GM21737 (cell line): Measurements from ENCODE around the gene LINGO3.

ENCODE experiments used
- ATAC-seq: cut with Tn5 transposase; IDR thresholded peaks from one replicate; pipeline ENCODE4 v1.9.1; 2021; ENCODE audit warnings: mild to moderate bottlenecking, moderate library complexity; ENCODE audit not compliant: unreplicated experiment

LINGO3 gene

DNA sequence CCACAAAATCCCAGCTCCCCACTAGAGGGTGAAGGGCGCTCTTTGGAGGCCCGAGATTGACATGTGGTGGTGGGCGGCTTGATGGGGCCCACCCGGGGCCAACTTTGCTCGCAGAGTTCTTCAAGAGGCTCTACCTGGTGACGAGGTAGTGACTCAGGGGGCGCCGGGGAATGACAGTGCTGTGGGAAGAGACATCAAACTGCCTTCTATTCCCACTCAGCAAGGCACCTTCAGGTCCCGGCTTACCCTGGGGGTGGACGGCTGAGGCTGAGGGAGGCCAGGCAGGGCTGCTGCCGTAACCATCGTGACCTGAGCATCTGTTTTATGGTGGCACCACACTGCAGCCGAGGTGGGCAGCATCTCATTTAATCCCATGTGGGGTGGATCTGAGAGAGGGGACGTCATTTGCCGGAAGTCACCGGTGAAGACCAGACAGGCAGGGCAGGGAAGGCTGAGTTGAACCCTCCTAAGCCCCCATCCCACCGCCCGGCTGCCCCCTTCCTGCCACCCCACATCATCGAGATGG lies 1.6 kb downstream of the LINGO3 start:
- no peak for ATAC-seq

DNA sequence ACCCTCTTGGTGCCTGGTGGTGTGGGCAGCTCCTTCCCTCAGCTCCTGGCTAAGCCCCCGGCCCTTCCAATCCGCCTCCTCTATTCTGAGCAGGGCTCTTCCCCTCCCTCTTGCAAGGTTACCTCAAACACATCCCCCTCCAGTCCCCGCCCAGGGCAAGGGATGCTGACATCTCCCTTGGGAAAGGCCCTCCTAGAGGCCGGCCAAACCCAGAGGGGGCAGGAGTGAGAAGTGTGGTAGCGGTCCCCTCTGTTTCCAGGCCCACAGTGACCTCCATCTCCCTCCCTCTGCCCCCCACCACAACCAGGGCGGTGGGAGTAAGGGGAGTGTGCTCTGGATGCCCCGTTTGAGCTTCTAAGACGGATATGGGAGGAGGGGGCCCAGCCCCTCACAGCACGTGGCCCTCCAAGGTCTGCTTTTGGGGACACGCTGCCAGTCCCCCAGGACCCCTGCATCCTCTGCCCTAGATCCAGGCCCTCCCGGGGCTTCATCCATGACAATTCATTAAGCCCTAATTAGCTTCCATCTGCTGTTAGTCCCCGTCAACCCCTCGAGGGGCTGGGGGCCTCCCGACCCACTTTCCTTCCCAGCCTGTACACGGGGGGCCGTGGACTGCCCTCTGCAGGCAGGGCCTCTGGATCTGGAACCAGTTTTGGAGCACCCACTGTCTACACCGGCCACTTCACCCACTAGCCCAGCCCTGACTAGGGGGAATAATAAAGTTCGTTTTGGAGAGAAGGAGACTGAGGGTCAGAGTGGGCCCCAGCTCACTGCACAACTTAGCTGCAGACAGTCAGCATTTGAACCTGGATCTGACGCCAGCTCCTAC lies 2.3 kb downstream of the LINGO3 start:
- ATAC-seq, result no peak

DNA sequence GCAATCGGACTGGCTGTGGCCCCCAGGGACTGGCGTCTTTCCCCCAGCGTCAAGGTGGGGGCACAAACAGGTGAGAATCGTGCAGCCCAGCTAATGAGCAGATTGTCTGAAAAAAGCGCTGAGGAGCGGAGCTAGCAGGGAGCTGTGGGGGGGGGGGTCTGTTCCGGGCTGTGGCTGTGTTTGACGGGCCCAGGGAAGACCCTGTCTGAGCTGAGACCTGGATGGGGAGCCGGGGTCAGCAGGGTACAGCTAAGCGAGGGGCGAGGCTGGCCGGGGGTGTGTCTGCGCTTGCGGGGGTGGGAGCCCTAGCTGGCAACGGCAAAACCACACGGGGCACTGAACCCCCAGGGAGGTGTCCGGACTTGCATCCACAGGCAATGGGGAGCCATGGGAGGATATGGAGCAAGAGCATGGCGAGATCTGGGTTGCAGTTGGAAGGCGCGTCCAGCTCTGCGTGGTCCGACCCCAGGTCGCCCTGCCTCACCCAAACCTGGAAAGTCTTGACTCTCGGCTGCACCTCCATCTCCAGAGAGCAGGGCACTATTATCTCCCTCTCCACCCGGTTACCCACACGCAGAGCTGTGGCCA lies 4.6 kb downstream of the LINGO3 start:
- no peak for ATAC-seq

DNA sequence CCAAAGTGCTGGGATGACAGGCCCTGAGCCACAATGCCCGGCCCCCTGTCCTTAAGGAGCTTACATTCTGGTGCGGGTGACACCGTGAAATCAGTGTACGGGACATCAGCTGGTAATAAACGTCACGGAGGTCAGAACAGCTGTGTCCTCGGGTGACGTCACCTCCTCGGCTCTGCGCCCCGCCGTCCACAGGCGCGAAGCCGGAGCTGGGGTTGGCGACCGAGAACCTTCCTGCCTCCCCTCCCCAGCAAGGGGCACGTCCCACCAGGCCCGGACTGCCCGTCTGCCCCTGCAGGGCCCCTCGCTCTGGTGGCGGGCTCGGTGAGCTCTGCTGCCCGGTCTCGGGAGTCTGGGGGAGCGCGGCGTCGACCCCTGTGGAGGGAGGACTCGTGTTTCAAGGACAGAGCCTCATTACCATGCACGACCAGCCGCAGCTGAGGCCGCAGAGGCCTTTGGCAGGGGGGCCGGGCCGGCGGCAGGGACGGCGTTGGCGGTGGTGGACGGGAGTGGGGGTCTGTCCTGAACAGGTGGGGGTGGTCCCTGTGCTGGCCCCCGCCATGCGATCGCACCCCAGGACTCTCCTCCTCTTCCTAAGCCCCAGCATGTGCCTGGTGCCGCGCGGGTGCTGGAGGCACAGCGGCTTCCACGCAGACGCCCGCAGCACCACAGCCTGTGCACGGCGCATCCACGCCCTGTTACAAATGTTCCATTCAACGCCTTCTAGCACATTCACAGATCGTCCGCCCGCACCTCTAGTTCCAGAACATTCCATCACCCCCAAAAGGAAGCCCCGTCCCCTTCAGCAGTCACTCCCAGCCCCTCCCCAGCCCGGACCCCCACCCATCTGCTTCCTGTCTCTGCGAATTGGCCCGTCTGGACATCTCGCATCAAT lies 5.4 kb downstream of the LINGO3 start:
- ATAC-seq, result no peak

DNA sequence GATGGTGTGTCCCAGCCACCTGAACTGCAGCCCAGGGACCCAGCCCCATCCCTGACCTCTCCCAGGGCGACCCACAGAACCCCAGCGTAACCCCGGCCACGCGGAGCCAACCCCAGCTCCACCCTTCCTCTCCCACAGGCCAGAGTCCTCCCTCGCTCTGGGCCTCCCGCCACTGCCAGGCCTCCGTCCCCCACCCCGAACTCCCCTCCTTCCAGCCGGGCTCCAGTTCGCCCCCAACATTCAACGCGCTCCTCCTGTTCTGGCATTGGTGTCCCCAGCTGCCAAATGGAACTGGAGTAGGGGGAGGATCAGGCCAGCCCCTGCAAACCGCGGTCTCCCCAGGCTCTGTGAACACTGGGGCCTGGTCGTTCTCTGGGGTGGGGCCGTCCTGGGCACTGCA lies 7.4 kb downstream of the LINGO3 start:
- ATAC-seq, result no peak

DNA sequence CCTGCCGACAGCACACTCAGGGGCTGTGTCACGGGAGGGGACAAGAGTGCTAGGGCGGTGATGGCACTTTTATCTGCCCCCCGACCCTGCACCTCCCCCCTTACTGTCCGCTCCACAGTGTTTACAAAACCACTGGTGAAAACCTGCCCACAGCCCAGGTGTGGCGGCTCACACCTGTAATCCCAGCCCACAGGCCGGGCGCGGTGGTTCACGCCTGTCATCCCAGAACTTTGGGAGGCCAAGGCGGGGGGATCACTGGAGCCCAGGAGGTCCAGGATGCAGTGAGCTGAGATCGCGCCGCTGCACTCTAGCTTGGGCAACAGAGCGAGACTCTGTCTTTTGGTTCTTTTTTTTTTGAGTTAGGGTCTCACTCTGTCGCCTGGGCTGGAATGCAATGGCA lies 11.8 kb downstream of the LINGO3 start:
- ATAC-seq, result no peak

DNA sequence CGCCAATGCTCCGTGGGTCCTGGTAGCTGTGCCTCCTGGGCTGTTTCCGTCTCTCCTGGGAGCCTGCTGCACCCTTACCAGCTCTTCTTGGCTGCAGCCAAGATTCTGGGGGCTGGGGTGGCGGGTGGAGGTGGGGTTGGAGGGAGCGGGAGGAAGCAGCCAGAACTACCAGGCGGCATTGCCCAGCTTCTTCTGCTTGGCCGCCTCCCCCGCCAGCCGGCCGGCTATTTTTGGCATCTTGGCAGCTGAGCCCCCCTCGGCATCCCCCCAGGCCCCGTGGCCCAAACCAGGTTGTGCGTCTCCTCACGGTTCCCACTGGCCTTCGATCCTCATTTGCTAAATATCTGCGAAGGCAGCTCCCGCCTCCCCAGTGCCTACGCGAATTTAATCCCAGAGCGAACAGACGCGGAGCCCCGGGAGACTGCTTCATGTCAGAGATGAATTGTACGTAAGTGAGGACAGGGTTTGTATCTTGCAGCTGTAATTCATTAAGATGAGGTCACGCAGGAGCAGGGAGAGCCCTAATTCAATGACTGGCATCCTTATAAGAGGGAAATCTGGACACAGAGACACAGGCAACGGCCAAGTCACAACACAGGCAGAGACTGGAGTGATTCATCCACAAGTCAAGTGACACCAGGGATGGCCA lies 13.1 kb downstream of the LINGO3 start:
- ATAC-seq, result no peak

DNA sequence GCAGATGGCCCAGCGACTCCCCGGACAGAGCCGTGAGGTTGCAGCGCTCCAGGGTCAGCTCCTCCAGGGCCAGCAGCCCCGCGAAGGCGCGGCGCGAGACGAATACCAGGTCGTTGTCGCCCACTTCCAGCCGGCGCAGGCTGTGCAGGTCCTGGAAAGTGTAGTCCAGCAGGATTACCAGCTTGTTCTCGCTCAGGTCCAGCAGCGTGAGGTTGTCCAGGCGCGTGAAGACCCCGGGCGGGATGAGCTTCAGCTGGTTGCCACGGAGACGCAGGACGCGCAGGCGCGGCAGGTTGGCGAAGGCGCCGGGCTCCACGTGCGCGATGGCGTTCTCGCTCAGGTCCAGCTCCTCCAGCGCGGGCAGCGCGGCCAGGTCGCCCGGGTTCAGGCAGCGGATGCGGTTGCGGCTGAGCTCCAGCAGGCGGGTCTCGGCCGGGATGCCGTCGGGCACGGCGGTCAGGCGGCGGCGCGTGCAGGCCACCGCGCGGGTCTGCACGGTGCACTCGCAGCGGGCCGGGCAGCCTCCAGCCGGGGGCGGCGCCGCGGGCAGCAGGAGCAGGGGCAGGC lies 16.7 kb downstream of the LINGO3 start:
- no peak for ATAC-seq

DNA sequence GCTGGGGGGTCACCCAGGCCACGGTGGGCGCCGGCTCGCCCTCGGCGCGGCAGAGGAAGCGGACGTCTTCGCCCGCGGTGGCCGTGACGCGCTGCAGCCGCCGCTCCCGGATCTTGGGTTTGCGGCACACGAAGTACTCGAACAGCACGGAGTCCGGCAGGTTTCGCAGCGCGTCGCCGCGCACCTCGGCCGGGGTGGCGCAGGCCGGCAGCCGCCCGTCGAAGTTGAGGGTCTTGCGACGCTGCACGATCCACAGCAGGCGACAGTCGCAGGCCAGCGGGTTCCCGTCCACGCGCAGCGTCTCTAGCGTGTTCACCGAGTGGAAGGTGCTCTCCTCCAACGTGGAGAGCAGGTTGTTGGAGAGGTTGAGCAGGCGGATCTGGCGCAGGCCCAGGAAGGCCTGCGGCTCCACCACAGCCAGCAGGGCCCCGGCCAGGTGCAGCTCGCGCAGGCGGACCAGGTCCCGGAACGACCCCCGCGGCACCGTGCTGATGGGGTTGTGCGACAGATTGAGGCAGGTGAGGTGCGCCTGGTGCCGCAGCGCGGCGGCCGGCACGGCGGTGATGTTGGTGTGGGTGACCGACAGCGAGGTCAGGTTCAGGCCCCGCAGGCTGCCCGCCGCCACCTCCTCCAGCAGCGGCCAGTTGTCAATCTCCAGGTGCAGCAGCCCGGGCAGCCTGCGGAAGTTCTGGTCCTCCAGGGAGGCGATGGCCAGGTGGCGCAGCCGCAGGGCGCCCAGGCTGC lies 17.3 kb downstream of the LINGO3 start:
- no peak for ATAC-seq

DNA sequence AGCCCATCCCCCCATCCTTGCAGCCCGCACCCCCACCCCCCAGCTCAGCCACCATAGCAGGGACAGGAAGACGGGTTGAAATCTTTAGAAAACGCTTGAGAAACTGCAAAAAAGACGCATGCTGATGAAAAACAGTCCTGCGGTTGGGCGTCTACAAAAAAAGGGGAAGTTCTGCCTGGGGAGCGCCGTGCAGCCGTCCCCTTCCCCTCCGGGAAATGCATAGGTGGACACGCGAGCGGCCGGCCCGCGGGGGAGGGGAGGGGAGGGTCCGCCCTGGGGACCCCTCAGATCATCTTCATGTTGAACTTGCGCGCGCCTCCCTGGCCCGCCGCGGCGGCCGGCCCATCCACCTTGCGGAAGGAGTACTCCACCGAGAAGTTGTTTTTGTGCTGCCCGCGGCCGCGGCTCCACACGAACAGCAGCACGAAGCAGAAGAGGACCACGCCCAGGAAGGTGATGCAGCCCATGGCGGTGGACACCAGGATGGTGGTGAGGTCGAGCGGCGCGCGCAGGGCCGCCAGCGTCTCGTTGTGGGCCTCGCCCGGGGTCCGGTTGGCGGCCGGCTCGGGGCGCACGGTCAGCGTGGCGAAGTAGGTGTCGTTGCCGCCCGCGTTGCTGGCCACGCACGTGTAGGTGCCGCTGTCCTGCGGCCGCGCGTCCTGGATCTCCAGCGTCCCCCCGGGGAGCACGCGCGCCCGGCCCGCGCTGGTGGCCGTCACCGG lies 18.1 kb downstream of the LINGO3 start:
- ATAC-seq, result no peak

DNA sequence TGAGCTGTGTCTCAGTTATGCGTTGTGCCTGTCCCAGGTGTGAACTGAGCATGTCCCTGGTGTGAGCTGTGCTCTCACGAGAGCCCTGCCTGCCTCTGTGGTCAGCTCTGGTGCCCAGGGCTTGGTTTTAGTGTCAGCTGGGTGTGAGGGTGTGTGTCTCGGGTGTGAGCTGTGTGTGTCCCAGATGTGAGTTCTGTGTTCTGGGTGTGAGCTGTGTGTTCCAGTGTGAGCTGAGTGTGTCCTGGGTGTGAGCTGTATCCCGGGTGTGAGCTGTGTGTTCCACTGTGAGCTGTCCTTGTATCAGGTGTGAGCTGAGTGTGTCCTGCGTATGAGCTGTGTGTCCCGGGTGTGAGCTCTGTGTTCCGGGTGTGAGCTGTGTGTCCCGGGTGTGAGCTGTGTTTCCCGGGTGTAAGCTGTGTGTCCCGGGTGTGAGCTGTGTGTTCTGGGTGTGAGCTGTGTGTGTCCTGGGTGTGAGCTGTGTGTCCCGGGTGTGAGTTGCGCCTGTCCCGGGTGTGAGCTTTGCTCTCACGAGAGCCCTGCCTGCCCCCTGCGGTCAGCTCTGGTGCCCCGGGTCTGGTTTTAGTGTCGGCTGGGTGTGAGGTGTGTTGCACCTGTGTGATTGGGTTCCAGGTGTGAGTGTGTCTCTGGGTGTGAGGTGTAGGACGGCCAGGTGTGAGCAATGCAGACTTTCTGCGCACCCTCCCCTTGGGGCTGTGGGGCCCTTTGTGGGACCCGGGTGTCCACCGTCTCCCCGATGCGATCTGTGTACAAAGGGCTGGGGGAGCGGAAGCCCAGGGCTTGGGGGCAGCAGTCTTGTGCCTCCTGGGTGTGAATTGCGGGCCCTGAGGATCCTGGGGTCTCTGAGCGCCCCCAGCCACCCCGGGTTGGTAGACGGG lies 18.9 kb downstream of the LINGO3 start:
- no peak for ATAC-seq

DNA sequence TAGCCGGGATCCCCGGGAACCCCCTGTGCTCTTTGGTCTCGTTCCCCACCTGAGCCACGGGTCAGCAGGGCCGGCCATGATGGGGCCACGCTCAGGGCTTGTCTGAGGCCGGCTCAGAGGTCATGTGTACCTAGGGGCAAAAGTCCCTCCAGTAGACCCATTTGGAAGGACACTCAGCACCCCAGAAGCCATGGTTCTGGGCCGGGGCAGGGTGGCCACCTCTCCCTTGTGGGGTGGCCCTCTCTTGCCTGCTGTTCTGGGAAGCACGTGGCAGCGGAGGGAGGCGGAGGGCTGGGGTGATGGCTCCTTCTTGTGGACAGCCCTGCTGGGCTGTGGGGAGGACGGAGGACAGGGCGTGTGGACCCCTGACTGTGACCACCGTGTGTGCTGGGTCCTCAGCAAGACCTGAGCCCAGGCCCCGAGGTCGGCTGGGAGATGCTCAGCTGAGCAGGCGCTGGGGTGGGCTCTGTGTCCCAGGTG lies 19.6 kb downstream of the LINGO3 start:
- no peak for ATAC-seq

DNA sequence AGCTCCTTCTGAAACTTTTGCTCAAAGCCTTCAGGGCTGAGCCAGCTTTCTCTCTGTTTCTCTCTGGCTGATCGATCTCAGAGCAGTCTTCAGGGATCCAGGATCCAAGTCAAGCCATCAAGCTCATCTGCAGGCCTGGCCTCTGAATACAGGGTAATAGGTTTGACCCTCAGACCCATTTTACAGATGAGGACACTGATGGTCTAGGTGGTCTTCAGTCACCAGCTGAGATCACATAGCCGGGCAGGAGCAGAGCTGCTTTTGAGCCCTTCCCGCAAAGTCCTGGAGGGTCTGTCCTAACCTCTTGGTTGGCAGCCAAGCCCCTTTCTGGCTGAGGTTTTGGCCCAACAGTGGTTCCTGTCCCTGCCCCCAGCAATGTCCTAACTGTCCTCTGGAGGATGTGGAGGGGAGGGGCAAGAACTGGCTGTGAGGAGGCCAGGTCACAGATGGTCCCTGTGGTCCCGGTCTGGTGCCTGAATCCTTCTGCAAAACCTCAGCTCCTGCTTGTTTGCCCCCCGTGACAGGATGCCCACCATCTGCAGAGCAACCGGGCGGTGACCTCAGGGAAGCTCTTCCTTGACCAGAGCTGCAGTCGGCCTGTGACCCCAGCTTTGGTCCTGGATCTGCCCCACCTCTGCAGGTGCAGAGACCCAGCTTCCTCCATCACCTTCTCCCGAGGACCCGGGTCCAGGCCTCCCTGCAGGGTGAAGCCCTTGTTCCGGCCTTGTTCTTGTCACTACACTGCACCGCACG lies 20.2 kb downstream of the LINGO3 start:
- ATAC-seq, result no peak

DNA sequence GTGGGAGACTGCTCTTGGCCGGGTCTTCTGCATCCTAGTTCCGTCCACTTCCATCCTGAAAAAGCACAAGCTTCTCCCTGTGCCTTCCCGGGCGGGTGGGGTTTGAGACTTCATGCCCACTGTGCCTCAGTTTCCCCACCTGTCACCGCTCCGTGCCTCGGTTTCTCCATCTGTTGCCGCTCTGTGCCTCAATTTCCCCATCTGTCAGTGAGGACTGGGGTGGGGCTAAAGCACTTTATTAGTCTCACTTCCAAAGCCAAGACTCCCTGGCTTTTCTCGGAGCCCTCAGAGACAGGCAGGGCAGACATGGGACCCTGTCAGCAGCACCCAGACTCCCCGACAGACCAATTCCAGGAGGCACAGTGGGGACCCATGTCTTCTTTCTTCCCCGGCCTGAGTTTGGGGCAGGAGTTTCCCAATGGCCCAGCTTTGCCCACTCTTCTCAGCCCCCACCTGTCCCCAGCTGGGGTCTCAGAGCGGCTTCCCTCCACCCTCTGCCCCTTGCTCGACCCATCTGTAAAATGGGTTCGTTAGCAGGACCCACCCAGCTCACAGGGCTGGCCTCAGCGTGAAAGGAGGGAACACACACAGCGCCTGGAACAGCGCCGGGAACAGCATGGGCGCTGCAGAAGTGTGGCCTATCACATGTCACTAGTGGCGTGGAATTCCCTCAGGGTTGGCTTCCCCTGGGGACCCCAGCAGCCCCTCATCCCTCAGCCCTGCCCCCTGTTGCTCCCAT lies 21.4 kb downstream of the LINGO3 start:
- ATAC-seq, result no peak

DNA sequence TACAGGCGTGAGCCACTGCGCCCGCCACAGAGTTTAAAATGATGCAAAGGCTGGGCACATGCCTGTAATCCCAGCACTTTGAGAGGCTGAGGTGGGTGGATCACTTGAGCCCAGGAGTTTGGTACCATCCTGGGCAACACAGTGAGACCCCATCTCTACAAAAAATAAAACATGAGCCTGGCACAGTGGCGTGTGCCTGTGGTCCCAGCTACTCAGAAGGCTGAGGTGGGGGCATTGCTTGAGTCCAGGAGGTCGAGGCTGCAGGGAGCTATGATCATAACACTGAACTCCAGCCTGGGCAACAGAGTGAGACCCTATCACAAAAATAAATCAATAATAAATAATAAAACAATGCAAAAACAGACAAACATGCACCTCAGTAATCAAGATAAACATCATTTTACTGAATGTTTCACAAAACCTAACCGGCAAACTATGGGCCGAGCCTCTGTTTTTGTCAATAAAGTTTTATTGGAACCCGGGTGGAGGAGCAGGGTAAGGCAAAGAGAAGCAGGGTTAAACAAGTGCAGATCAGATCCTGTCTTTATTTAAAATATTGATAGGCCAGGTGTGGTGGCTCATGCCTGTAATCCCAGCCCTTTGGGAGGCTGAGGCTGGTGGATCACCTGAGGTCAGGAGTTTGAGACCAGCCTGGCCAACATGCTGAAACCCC lies 24.0 kb downstream of the LINGO3 start:
- ATAC-seq, result no peak

DNA sequence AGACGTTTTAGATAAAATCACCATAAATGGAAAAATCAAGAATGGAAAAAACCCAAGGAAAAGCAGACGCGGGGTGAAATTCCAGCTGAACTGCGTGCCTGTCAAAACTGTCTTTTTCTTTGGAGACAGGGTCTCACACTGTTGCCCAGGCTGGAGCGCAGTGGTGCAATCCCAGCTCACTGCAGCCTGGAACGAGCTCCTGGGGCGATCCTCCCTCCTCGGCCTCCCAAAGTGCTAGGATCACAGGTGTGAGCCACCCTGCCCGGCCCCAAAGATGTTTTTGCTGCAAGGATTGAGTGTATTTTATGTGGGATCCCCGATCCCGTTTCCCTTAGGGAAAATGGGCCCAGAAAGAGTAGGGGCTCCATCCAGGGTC lies 25.1 kb downstream of the LINGO3 start:
- no peak for ATAC-seq
